Stomach (tissue), 4 donors: ENCODE data around the gene CYP2A6.

Experiments used
- CTCF ChIP-seq, 7 experiments: fragments of 450-650 bp in 4 of 7; fragments of 200-600 bp in 3 of 7; sonication (generic) in 3 of 7; IDR thresholded peaks; one replicate each; pipeline ENCODE4 v1.5.1; 2016 to 2019; ENCODE audit warnings: antibody characterized with exemption in 7 of 7, control low read depth in 2 of 7, mild to moderate bottlenecking in 1 of 7
- EP300 ChIP-seq: sonication (generic); formaldehyde crosslinking; IDR thresholded peaks from one replicate; pipeline ENCODE4 v1.6.1; 2017; ENCODE audit warnings: antibody characterized with exemption
- POLR2A ChIP-seq, 4 donors: fragments of 450-650 bp; IDR thresholded peaks; one replicate each; pipeline ENCODE4 v1.6.1; 2016; ENCODE audit warnings: antibody characterized with exemption in 4 of 4, control low read depth in 2 of 4, mild to moderate bottlenecking in 1 of 4, moderate library complexity in 1 of 4

GRCh38 chr19:40803170-40803856 lies 46.9 kb downstream of the CYP2A6 start:
- no peak for TF ChIP-seq CTCF (IDR thresholded peaks at IDR 0.05)
- no peak for TF ChIP-seq EP300
- no peak for TF ChIP-seq POLR2A (IDR thresholded peaks at IDR 0.05)
